Sigmoid colon (tissue), 4 donors: ENCODE measurements around the gene FANCC.
A peak's percentile ranks its signal among the peaks of the same experiment; 100 is the strongest.

ENCODE experiments used
- EP300 ChIP-seq, 4 donors: sonication (generic); formaldehyde crosslinking; IDR thresholded peaks; one replicate each; pipeline ENCODE4 v1.6.1; 2017; ENCODE audit warnings: antibody characterized with exemption in 4 of 4
- POLR2AphosphoS5 ChIP-seq, 4 donors: sonication (generic); formaldehyde crosslinking; IDR thresholded peaks; one replicate each; pipeline ENCODE4 v1.6.1; 2017; ENCODE audit warnings: antibody characterized with exemption in 4 of 4

- TF ChIP-seq POLR2AphosphoS5 (IDR thresholded peaks at IDR 0.05), result peak in 1 of 4 donors; percentile 5
- no peak for TF ChIP-seq EP300 (IDR thresholded peaks at IDR 0.05)
These were observed 217.4 kb downstream of the FANCC start for GRCh38 chr9:95100071-95100627.
